HEK293 (cell line): Measurements from ENCODE around the gene ISCU.

ENCODE experiments used
- SALL2 ChIP-seq: fragments of 450-650 bp; formaldehyde crosslinking; IDR thresholded peaks from 2 replicates; pipeline ENCODE4 v1.5.0; 2017; ENCODE audit warnings: missing biosample characterization, mild to moderate bottlenecking, missing genetic modification characterization, borderline replicate concordance
- TCF7L2 ChIP-seq: IDR thresholded peaks from 2 replicates; pipeline ENCODE4 v1.6.1; 2011; ENCODE audit warnings: low read depth, mild to moderate bottlenecking, inconsistent platforms, low read length, moderate library complexity, borderline replicate concordance
- YY1 ChIP-seq: fragments of 450-650 bp; formaldehyde crosslinking; IDR thresholded peaks from 2 replicates; pipeline ENCODE4 v1.5.1; 2018; ENCODE audit warnings: missing biosample characterization, missing genetic modification characterization
- ZBTB8A ChIP-seq: fragments of 450-650 bp; formaldehyde crosslinking; IDR thresholded peaks from 2 replicates; pipeline ENCODE4 v1.5.1; 2016; ENCODE audit warnings: missing biosample characterization, missing genetic modification characterization
- ZFP3 ChIP-seq: fragments of 450-650 bp; formaldehyde crosslinking; IDR thresholded peaks from 2 replicates; pipeline ENCODE4 v1.5.1; 2016; ENCODE audit warnings: low read depth, missing biosample characterization, missing genetic modification characterization
- ZNF121 ChIP-seq: fragments of 450-650 bp; formaldehyde crosslinking; IDR thresholded peaks from 2 replicates; pipeline ENCODE4 v1.5.1; 2016; ENCODE audit warnings: missing biosample characterization, missing genetic modification characterization
- ZNF624 ChIP-seq: fragments of 450-650 bp; formaldehyde crosslinking; IDR thresholded peaks from 2 replicates; pipeline ENCODE4 v1.5.1; 2017; ENCODE audit warnings: missing biosample characterization, missing genetic modification characterization
- ZNF830 ChIP-seq: fragments of 450-650 bp; IDR thresholded peaks from 2 replicates; pipeline ENCODE4 v1.5.0; 2018; ENCODE audit warnings: missing biosample characterization, missing genetic modification characterization, low read depth, mild to moderate bottlenecking, moderate library complexity
- ZSCAN30 ChIP-seq: fragments of 450-650 bp; IDR thresholded peaks from 2 replicates; pipeline ENCODE4 v1.5.1; 2018; ENCODE audit warnings: missing biosample characterization, mild to moderate bottlenecking, missing genetic modification characterization, moderate library complexity
- TF ChIP-seq, protein P1 (sequence below): fragments of 450-650 bp; formaldehyde crosslinking; IDR thresholded peaks from 2 replicates; pipeline ENCODE4 v1.5.1; 2016; ENCODE audit warnings: missing biosample characterization, missing genetic modification characterization
- TF ChIP-seq, protein P2 (sequence below): fragments of 450-650 bp; formaldehyde crosslinking; IDR thresholded peaks from 2 replicates; pipeline ENCODE4 v1.5.1; 2016; ENCODE audit warnings: missing biosample characterization, missing genetic modification characterization
- TF ChIP-seq, protein P3 (sequence below): fragments of 450-650 bp; formaldehyde crosslinking; IDR thresholded peaks from 2 replicates; pipeline ENCODE4 v1.5.1; 2016; ENCODE audit warnings: missing biosample characterization, missing genetic modification characterization
- TF ChIP-seq, protein P4 (sequence below): fragments of 450-650 bp; formaldehyde crosslinking; IDR thresholded peaks from 2 replicates; pipeline ENCODE4 v1.5.1; 2016; ENCODE audit warnings: missing biosample characterization, missing genetic modification characterization

DNA sequence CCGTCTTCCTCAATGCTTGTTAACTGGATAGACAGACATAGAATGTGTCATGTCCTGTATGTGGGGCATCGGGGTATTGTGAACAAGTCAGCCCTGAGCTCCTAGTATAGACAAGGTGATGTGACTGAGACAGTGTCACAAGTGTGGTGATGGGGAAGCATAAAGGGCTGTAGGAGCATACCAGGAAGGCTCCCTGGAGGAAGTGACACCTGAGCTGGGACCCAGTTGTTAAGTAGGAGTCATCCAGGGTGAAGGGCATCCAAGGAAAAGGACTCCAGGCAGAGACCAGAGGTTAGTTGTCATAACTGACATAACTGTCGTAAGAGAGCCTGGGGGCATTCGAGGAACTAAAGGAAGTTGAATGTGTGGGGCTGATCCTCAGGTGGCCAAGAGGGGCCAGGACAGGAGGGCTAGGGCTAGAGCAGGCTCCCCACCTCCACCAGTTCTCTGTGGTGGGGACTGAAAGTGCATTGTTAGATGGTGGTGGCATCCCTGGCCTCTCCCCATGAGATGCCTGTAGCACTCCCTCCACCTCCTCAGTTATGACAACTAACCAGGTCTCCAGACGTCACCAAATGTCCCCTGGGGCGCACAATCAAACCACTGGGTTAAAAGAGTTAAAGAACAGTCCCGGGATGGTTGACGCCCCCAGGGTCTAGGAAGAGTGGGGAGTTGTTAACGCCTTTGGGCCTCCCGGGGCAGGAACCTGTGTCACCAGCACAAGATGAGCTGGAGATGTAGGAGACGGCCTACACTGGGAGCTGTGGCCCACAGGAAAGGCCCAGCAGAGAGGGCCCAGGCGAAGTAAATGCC, 44.9 kb upstream of the ISCU start:
- TF ChIP-seq, protein P1, sequence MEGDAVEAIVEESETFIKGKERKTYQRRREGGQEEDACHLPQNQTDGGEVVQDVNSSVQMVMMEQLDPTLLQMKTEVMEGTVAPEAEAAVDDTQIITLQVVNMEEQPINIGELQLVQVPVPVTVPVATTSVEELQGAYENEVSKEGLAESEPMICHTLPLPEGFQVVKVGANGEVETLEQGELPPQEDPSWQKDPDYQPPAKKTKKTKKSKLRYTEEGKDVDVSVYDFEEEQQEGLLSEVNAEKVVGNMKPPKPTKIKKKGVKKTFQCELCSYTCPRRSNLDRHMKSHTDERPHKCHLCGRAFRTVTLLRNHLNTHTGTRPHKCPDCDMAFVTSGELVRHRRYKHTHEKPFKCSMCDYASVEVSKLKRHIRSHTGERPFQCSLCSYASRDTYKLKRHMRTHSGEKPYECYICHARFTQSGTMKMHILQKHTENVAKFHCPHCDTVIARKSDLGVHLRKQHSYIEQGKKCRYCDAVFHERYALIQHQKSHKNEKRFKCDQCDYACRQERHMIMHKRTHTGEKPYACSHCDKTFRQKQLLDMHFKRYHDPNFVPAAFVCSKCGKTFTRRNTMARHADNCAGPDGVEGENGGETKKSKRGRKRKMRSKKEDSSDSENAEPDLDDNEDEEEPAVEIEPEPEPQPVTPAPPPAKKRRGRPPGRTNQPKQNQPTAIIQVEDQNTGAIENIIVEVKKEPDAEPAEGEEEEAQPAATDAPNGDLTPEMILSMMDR, result no peak
- TF ChIP-seq ZSCAN30 (tag by site-specific recombination) (no peak), TCF7L2 (no peak), SALL2 (tag by site-specific recombination) (no peak), YY1 (tag by site-specific recombination) (no peak), ZNF624 (tag by site-specific recombination) (no peak), ZFP3 (tag by site-specific recombination) (peak; percentile 48; the same call in 1 of the 2 replicates), ZNF830 (tag by site-specific recombination) (no peak), ZBTB8A (tag by site-specific recombination) (no peak), ZNF121 (no peak)
- TF ChIP-seq, protein P2, sequence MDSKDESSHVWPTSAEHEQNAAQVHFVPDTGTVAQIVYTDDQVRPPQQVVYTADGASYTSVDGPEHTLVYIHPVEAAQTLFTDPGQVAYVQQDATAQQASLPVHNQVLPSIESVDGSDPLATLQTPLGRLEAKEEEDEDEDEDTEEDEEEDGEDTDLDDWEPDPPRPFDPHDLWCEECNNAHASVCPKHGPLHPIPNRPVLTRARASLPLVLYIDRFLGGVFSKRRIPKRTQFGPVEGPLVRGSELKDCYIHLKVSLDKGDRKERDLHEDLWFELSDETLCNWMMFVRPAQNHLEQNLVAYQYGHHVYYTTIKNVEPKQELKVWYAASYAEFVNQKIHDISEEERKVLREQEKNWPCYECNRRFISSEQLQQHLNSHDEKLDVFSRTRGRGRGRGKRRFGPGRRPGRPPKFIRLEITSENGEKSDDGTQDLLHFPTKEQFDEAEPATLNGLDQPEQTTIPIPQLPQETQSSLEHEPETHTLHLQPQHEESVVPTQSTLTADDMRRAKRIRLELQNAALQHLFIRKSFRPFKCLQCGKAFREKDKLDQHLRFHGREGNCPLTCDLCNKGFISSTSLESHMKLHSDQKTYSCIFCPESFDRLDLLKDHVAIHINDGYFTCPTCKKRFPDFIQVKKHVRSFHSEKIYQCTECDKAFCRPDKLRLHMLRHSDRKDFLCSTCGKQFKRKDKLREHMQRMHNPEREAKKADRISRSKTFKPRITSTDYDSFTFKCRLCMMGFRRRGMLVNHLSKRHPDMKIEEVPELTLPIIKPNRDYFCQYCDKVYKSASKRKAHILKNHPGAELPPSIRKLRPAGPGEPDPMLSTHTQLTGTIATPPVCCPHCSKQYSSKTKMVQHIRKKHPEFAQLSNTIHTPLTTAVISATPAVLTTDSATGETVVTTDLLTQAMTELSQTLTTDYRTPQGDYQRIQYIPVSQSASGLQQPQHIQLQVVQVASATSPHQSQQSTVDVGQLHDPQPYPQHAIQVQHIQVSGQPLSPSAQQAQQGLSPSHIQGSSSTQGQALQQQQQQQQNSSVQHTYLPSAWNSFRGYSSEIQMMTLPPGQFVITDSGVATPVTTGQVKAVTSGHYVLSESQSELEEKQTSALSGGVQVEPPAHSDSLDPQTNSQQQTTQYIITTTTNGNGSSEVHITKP (tag by site-specific recombination), result no peak
- TF ChIP-seq, protein P3, sequence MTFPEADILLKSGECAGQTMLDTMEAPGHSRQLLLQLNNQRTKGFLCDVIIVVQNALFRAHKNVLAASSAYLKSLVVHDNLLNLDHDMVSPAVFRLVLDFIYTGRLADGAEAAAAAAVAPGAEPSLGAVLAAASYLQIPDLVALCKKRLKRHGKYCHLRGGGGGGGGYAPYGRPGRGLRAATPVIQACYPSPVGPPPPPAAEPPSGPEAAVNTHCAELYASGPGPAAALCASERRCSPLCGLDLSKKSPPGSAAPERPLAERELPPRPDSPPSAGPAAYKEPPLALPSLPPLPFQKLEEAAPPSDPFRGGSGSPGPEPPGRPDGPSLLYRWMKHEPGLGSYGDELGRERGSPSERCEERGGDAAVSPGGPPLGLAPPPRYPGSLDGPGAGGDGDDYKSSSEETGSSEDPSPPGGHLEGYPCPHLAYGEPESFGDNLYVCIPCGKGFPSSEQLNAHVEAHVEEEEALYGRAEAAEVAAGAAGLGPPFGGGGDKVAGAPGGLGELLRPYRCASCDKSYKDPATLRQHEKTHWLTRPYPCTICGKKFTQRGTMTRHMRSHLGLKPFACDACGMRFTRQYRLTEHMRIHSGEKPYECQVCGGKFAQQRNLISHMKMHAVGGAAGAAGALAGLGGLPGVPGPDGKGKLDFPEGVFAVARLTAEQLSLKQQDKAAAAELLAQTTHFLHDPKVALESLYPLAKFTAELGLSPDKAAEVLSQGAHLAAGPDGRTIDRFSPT (tag by site-specific recombination), result no peak
- TF ChIP-seq, protein P4, sequence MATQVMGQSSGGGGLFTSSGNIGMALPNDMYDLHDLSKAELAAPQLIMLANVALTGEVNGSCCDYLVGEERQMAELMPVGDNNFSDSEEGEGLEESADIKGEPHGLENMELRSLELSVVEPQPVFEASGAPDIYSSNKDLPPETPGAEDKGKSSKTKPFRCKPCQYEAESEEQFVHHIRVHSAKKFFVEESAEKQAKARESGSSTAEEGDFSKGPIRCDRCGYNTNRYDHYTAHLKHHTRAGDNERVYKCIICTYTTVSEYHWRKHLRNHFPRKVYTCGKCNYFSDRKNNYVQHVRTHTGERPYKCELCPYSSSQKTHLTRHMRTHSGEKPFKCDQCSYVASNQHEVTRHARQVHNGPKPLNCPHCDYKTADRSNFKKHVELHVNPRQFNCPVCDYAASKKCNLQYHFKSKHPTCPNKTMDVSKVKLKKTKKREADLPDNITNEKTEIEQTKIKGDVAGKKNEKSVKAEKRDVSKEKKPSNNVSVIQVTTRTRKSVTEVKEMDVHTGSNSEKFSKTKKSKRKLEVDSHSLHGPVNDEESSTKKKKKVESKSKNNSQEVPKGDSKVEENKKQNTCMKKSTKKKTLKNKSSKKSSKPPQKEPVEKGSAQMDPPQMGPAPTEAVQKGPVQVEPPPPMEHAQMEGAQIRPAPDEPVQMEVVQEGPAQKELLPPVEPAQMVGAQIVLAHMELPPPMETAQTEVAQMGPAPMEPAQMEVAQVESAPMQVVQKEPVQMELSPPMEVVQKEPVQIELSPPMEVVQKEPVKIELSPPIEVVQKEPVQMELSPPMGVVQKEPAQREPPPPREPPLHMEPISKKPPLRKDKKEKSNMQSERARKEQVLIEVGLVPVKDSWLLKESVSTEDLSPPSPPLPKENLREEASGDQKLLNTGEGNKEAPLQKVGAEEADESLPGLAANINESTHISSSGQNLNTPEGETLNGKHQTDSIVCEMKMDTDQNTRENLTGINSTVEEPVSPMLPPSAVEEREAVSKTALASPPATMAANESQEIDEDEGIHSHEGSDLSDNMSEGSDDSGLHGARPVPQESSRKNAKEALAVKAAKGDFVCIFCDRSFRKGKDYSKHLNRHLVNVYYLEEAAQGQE, result no peak
